Neutrophil (primary cell): ENCODE results near the gene ABLIM2.

Source experiments
- H3K27ac ChIP-seq: fragments of 200-600 bp; sonication (generic); 2 replicates; pipeline ENCODE4 v1.5.1; 2016; ENCODE audit warnings: mild to moderate bottlenecking, moderate library complexity
- H3K27me3 ChIP-seq: fragments of 200-600 bp; sonication (generic); 2 replicates; pipeline ENCODE4 v1.6.0; 2016; ENCODE audit warnings: mild to moderate bottlenecking
- H3K36me3 ChIP-seq: fragments of 200-600 bp; sonication (generic); 2 replicates; pipeline ENCODE4 v1.5.1; 2017
- H3K4me1 ChIP-seq, 2 experiments: fragments of 200-600 bp in 1 of 2; sonication (generic) in 1 of 2; 1 replicate in 1 of 2; 2 replicates in 1 of 2; pipeline versions ENCODE4 v1.5.1 to v1.6.1; 2013 to 2016; ENCODE audit warnings: low read depth in 1 of 2, low read length in 1 of 2, mild to moderate bottlenecking in 1 of 2, moderate library complexity in 1 of 2; ENCODE audit not compliant: control insufficient read depth in 1 of 2, insufficient read depth in 1 of 2
- H3K4me3 ChIP-seq, 2 experiments: fragments of 200-600 bp in 1 of 2; sonication (generic) in 1 of 2; 1 replicate in 1 of 2; 2 replicates in 1 of 2; pipeline ENCODE4 v1.5.1; 2013 to 2016; ENCODE audit warnings: low read depth in 1 of 2, low read length in 1 of 2, mild to moderate bottlenecking in 1 of 2, moderate library complexity in 1 of 2
- H3K9me3 ChIP-seq: fragments of 200-600 bp; sonication (generic); 2 replicates; pipeline ENCODE4 v1.5.1; 2016
- CTCF ChIP-seq: fragments of 200-600 bp; sonication (generic); IDR thresholded peaks from 2 replicates; pipeline ENCODE4 v1.5.1; 2016; ENCODE audit warnings: antibody characterized with exemption

The ABLIM2 gene

GRCh38 chr4:8129785-8130184, 28.8 kb downstream of the ABLIM2 start:
- no peak for TF ChIP-seq CTCF
- Histone ChIP-seq H3K36me3 (no peaks in the 10 kb centered on the region), H3K4me1 (no peaks in the 10 kb centered on the region), H3K9me3 (no peaks in the 10 kb centered on the region), H3K27ac (no peak overlapping the region), H3K27me3 (peaks cover 26% of the 10 kb centered on the region), H3K4me3 (no peak overlapping the region)

- H3K9me3 ChIP-seq = no peaks in the 10 kb centered on the region
- no peak for TF ChIP-seq CTCF
- H3K27ac ChIP-seq = no peak overlapping the region
- peaks cover 20% of the 10 kb centered on the region for H3K27me3 ChIP-seq
- no peaks in the 10 kb centered on the region for H3K36me3 ChIP-seq
- H3K4me3 ChIP-seq = no peak overlapping the region
- no peaks in the 10 kb centered on the region for H3K4me1 ChIP-seq
These were observed 29.5 kb downstream of the ABLIM2 start for GRCh38 chr4:8129136-8129535.

- no peak overlapping the region for H3K4me3 ChIP-seq
- peaks cover 12% of the 10 kb centered on the region for H3K27me3 ChIP-seq
- TF ChIP-seq CTCF = no peak
- H3K36me3 ChIP-seq = no peaks in the 10 kb centered on the region
- H3K27ac ChIP-seq = no peak overlapping the region
- H3K9me3 ChIP-seq = no peaks in the 10 kb centered on the region
- H3K4me1 ChIP-seq = no peaks in the 10 kb centered on the region
These were observed 30.3 kb downstream of the ABLIM2 start for GRCh38 chr4:8128100-8128856.

GRCh38 chr4:8127051-8127826, 31.4 kb downstream of the ABLIM2 start:
- peaks cover 7% of the 10 kb centered on the region for H3K27me3 ChIP-seq
- no peaks in the 10 kb centered on the region for H3K9me3 ChIP-seq
- H3K4me1 ChIP-seq = no peaks in the 10 kb centered on the region
- H3K36me3 ChIP-seq = no peaks in the 10 kb centered on the region
- no peak for TF ChIP-seq CTCF
- H3K27ac ChIP-seq = no peak overlapping the region
- H3K4me3 ChIP-seq = no peak overlapping the region

GRCh38 chr4:8126523-8126922, 32.1 kb downstream of the ABLIM2 start:
- Histone ChIP-seq H3K27ac (no peak overlapping the region), H3K4me1 (no peaks in the 10 kb centered on the region), H3K4me3 (no peak overlapping the region), H3K36me3 (no peaks in the 10 kb centered on the region), H3K27me3 (peaks cover 7% of the 10 kb centered on the region), H3K9me3 (no peaks in the 10 kb centered on the region)
- no peak for TF ChIP-seq CTCF
